ENCODE data around the gene NFATC1. TPM values are rescaled to one million over a fixed set of nuclear protein-coding genes. Genes with fewer than 3 reads are reported as not detected.

NFATC1 gene
- total RNA-seq, 1 donor from 2014 or later: 0.53 TPM

GRCh38 chr18:79418236-79418635, 22.5 kb downstream of the NFATC1 start:
- no peaks in the 10 kb centered on the region for H3K27me3 ChIP-seq (ENCODE audit: control insufficient read depth, insufficient read depth, low read length)
- FAIRE-seq (no peak), DNase-seq (ENCODE audit: low read depth) (no peak)
- TF ChIP-seq CTCF (IDR thresholded peaks at IDR 0.05; ENCODE audit: insufficient read depth, low read length, severe bottlenecking): no peak
- no peaks in the 10 kb centered on the region for H3K36me3 ChIP-seq (ENCODE audit: control insufficient read depth, insufficient read depth, low read length)
- H3K4me3 ChIP-seq (ENCODE audit: low read depth, low read length): no peak overlapping the region

- no peaks in the 10 kb centered on the region for H3K36me3 ChIP-seq (ENCODE audit: control insufficient read depth, insufficient read depth, low read length)
- FAIRE-seq: no peak
- H3K27me3 ChIP-seq (ENCODE audit: control insufficient read depth, insufficient read depth, low read length): no peaks in the 10 kb centered on the region
- no peak for TF ChIP-seq CTCF (IDR thresholded peaks at IDR 0.05; ENCODE audit: insufficient read depth, low read length, severe bottlenecking)
- H3K4me3 ChIP-seq (ENCODE audit: low read depth, low read length): no peak overlapping the region
- DNase-seq (ENCODE audit: low read depth): no peak
These were observed 22.9 kb downstream of the NFATC1 start for GRCh38 chr18:79418642-79419041.

- FAIRE-seq (peak; percentile 13), DNase-seq (ENCODE audit: low read depth) (no peak)
- Histone ChIP-seq H3K36me3 (ENCODE audit: control insufficient read depth, insufficient read depth, low read length) (no peaks in the 10 kb centered on the region), H3K27me3 (ENCODE audit: control insufficient read depth, insufficient read depth, low read length) (no peaks in the 10 kb centered on the region), H3K4me3 (ENCODE audit: low read depth, low read length) (no peak overlapping the region)
- TF ChIP-seq CTCF (IDR thresholded peaks at IDR 0.05; ENCODE audit: insufficient read depth, low read length, severe bottlenecking): no peak
These were observed 24.5 kb downstream of the NFATC1 start for GRCh38 chr18:79420033-79420745.

- TF ChIP-seq CTCF (IDR thresholded peaks at IDR 0.05; ENCODE audit: insufficient read depth, low read length, severe bottlenecking): no peak
- H3K4me3 ChIP-seq (ENCODE audit: low read depth, low read length): no peak overlapping the region
- no peaks in the 10 kb centered on the region for H3K27me3 ChIP-seq (ENCODE audit: control insufficient read depth, insufficient read depth, low read length)
- H3K36me3 ChIP-seq (ENCODE audit: control insufficient read depth, insufficient read depth, low read length): no peaks in the 10 kb centered on the region
- no peak for DNase-seq (ENCODE audit: low read depth)
- no peak for FAIRE-seq
These were observed 25.6 kb downstream of the NFATC1 start for GRCh38 chr18:79421275-79421857.

GRCh38 chr18:79422022-79422782, 26.5 kb downstream of the NFATC1 start:
- FAIRE-seq (no peak), DNase-seq (ENCODE audit: low read depth) (no peak)
- TF ChIP-seq CTCF (IDR thresholded peaks at IDR 0.05; ENCODE audit: insufficient read depth, low read length, severe bottlenecking): no peak
- no peaks in the 10 kb centered on the region for H3K27me3 ChIP-seq (ENCODE audit: control insufficient read depth, insufficient read depth, low read length)
- H3K4me3 ChIP-seq (ENCODE audit: low read depth, low read length): no peak overlapping the region
- no peaks in the 10 kb centered on the region for H3K36me3 ChIP-seq (ENCODE audit: control insufficient read depth, insufficient read depth, low read length)
